Nephron progenitor cell (in vitro differentiated cells): Measurements from ENCODE around the gene KRTCAP2.

Source experiments
- DNase-seq: peaks from one replicate; pipeline ENCODE4 v3.0.0; 2021
- H3K27ac Mint-ChIP-seq: 2 replicates; pipeline ENCODE4 v1.8.0; 2021; ENCODE audit warnings: mild to moderate bottlenecking, moderate library complexity, mixed read lengths
- H3K27me3 Mint-ChIP-seq: 2 replicates; pipeline ENCODE4 v1.8.0; 2021; ENCODE audit warnings: mild to moderate bottlenecking, low read depth, mixed read lengths; ENCODE audit not compliant: poor library complexity
- H3K36me3 Mint-ChIP-seq: 2 replicates; pipeline ENCODE4 v1.8.0; 2021; ENCODE audit warnings: low read depth, mixed read lengths
- H3K4me1 Mint-ChIP-seq: 2 replicates; pipeline ENCODE4 v1.8.0; 2021; ENCODE audit warnings: mixed read lengths
- H3K4me3 Mint-ChIP-seq: 2 replicates; pipeline ENCODE4 v1.8.0; 2021; ENCODE audit warnings: mild to moderate bottlenecking, moderate library complexity, mixed read lengths
- H3K9me3 Mint-ChIP-seq: 2 replicates; pipeline ENCODE4 v1.8.0; 2021; ENCODE audit warnings: mild to moderate bottlenecking, moderate library complexity, mixed read lengths
- CTCF ChIP-seq: fragments of 200-600 bp; sonication (generic); IDR thresholded peaks from 2 replicates; pipeline ENCODE4 v1.5.0; 2021; ENCODE audit warnings: antibody characterized with exemption

The KRTCAP2 gene

GRCh38 chr1:155122308-155122707 lies 50.8 kb downstream of the KRTCAP2 start:
- TF ChIP-seq CTCF, result no peak

GRCh38 chr1:155121249-155121648 lies 51.9 kb downstream of the KRTCAP2 start:
- no peak overlapping the region for H3K27ac Mint-ChIP-seq
- DNase-seq, result no peak
- no peaks in the 10 kb centered on the region for H3K9me3 Mint-ChIP-seq
- no peak overlapping the region for H3K4me3 Mint-ChIP-seq
- no peaks in the 10 kb centered on the region for H3K36me3 Mint-ChIP-seq
- peaks cover 47% of the 10 kb centered on the region for H3K27me3 Mint-ChIP-seq
- peaks cover 29% of the 10 kb centered on the region for H3K4me1 Mint-ChIP-seq
- no peak for TF ChIP-seq CTCF

More at GRCh38 chr1:155122308-155122707, 50.8 kb downstream of the KRTCAP2 start:
- Mint-ChIP-seq H3K9me3 (no peaks in the 10 kb centered on the region), H3K4me1 (peaks cover 39% of the 10 kb centered on the region), H3K36me3 (no peaks in the 10 kb centered on the region), H3K27me3 (peaks cover 47% of the 10 kb centered on the region), H3K4me3 (no peak overlapping the region), H3K27ac (no peak overlapping the region)
- no peak for DNase-seq

- peaks cover 23% of the 10 kb centered on the region for H3K4me1 Mint-ChIP-seq
- H3K4me3 Mint-ChIP-seq, result no peak overlapping the region
- no peak for TF ChIP-seq CTCF
- DNase-seq, result no peak
- no peaks in the 10 kb centered on the region for H3K36me3 Mint-ChIP-seq
- no peaks in the 10 kb centered on the region for H3K9me3 Mint-ChIP-seq
- peaks cover 45% of the 10 kb centered on the region for H3K27me3 Mint-ChIP-seq
- H3K27ac Mint-ChIP-seq, result no peak overlapping the region
These were observed 52.9 kb downstream of the KRTCAP2 start for GRCh38 chr1:155120253-155120652.
